22Rv1 (cell line): Measurements from ENCODE around the gene GATAD2A.

Source experiments
- ZFX ChIP-seq: fragments of 450-650 bp; IDR thresholded peaks from 2 replicates; pipeline ENCODE4 v1.6.1; 2017; ENCODE audit warnings: antibody characterized with exemption, borderline replicate concordance
- TF ChIP-seq, protein P1 (sequence below): fragments of 450-650 bp; IDR thresholded peaks from 2 replicates; pipeline ENCODE4 v1.5.1; 2017; ENCODE audit warnings: mild to moderate bottlenecking

DNA sequence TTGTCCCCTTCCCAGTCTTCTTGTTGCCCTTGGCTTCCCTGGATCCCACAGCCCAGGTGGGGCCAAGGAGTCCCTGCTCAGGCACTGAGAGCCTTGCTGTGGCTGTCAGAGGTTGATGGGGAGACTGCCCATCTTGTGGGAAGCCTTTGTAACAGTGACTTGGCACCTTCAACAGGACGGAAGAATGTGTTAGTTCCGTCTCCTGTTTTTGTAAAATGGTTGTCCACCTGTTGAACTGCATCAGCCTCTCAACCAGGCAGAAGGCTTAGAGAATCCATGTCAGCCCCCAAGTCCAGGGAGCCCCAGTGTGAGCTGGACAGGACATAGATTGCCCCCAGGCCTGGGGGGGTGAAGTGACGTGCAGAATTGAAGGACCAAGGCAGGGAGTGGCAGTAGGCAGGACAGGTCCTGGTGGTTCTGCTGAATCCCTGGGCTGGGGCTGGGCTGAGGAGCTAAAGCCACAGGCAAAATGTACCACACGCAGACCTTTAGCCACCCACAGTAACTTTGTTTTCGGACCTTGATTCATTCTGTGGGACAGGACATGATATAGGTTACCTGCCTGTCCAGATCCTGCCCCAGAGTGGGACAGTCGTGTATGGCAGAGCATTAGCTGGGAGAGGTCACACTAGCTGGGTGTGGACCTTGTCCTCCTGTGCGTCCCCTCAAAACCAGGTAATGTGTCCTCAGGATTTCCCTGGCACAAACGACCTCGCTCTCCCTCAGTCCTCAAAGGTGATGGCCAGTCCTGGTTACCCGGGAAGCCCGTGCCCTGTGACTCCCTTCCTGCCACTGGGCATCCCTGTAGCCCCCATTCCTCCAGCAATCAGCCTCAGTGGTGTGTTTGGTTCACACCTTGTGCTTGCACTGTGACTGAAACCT is 47.0 kb downstream of the GATAD2A start:
- TF ChIP-seq, protein P1, sequence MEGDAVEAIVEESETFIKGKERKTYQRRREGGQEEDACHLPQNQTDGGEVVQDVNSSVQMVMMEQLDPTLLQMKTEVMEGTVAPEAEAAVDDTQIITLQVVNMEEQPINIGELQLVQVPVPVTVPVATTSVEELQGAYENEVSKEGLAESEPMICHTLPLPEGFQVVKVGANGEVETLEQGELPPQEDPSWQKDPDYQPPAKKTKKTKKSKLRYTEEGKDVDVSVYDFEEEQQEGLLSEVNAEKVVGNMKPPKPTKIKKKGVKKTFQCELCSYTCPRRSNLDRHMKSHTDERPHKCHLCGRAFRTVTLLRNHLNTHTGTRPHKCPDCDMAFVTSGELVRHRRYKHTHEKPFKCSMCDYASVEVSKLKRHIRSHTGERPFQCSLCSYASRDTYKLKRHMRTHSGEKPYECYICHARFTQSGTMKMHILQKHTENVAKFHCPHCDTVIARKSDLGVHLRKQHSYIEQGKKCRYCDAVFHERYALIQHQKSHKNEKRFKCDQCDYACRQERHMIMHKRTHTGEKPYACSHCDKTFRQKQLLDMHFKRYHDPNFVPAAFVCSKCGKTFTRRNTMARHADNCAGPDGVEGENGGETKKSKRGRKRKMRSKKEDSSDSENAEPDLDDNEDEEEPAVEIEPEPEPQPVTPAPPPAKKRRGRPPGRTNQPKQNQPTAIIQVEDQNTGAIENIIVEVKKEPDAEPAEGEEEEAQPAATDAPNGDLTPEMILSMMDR = no peak
- TF ChIP-seq ZFX = no peak
